H7 (cell line): ENCODE results near the gene CUTC. TPM values are rescaled to one million over a fixed set of nuclear protein-coding genes. Genes with fewer than 3 reads are reported as not detected.

Experiments
- DNase-seq: peaks from one replicate; pipeline ENCODE4 v3.0.0; 2012
- H3K27me3 ChIP-seq: 2 replicates; pipeline ENCODE4 v1.6.0; 2011; ENCODE audit warnings: mild to moderate bottlenecking, low read length; ENCODE audit not compliant: control insufficient read depth, insufficient read depth
- H3K36me3 ChIP-seq: replicated peaks from 2 replicates; pipeline ENCODE4 v1.5.1; 2011; ENCODE audit warnings: low read length; ENCODE audit not compliant: control insufficient read depth, insufficient read depth
- H3K4me3 ChIP-seq: 2 replicates; pipeline ENCODE4 v1.5.1; 2011; ENCODE audit warnings: low read depth, mild to moderate bottlenecking, control low read depth, low read length, moderate library complexity; ENCODE audit not compliant: insufficient read depth
- total RNA-seq: library from RNA; depleted of rRNA; stranded (reverse); fragments of >200 nt; shearing (Covaris generic); gene quantifications from 2 replicates; pipeline ENCODE4 v1.2.3, GENCODE V29; 2014

CUTC gene
- total RNA-seq, 1 experiment from 2014 or later = 29.4 TPM

GRCh38 chr10:99782447-99783286, 50.6 kb downstream of the CUTC start, which contains the start of gene ABCC2:
Gene ABCC2, plus strand, starts transcription at chr10:99782640. Its CDS starts 205 bp downstream, at chr10:99782845.
- H3K4me3 ChIP-seq = no peak within 1 kb of the TSS
- H3K36me3 ChIP-seq = no peaks in the 10 kb centered on the region
- no peaks in the 10 kb centered on the region for H3K27me3 ChIP-seq
- no peak for DNase-seq

- H3K4me3 ChIP-seq = no peak overlapping the region
- no peaks in the 10 kb centered on the region for H3K27me3 ChIP-seq
- H3K36me3 ChIP-seq = no peaks in the 10 kb centered on the region
- DNase-seq = no peak
Observed at GRCh38 chr10:99784016-99784726, 52.1 kb downstream of the CUTC start.

- no peak overlapping the region for H3K4me3 ChIP-seq
Observed at GRCh38 chr10:99784727-99785441, 52.9 kb downstream of the CUTC start.

GRCh38 chr10:99785646-99786045, 53.6 kb downstream of the CUTC start:
- no peak overlapping the region for H3K4me3 ChIP-seq
- no peaks in the 10 kb centered on the region for H3K36me3 ChIP-seq
- peak; percentile 17 for DNase-seq
- H3K27me3 ChIP-seq = no peaks in the 10 kb centered on the region

More at GRCh38 chr10:99784727-99785441, 52.9 kb downstream of the CUTC start:
- DNase-seq = peak; percentile 33
- Histone ChIP-seq H3K36me3 (no peaks in the 10 kb centered on the region), H3K27me3 (no peaks in the 10 kb centered on the region)

GRCh38 chr10:99787311-99787710, 55.3 kb downstream of the CUTC start:
- no peak for DNase-seq
- no peak overlapping the region for H3K4me3 ChIP-seq
- no peaks in the 10 kb centered on the region for H3K36me3 ChIP-seq
- H3K27me3 ChIP-seq = no peaks in the 10 kb centered on the region

- no peaks in the 10 kb centered on the region for H3K27me3 ChIP-seq
- H3K4me3 ChIP-seq = no peak overlapping the region
- no peaks in the 10 kb centered on the region for H3K36me3 ChIP-seq
- DNase-seq = no peak
Observed at GRCh38 chr10:99787782-99788445, 55.9 kb downstream of the CUTC start.

GRCh38 chr10:99788598-99789256, 56.7 kb downstream of the CUTC start:
- H3K36me3 ChIP-seq = no peaks in the 10 kb centered on the region
- DNase-seq = no peak
- no peaks in the 10 kb centered on the region for H3K27me3 ChIP-seq

GRCh38 chr10:99791831-99792230, 59.8 kb downstream of the CUTC start:
- Histone ChIP-seq H3K36me3 (no peaks in the 10 kb centered on the region), H3K27me3 (no peaks in the 10 kb centered on the region), H3K4me3 (no peak overlapping the region)
- DNase-seq = no peak

More at GRCh38 chr10:99788598-99789256, 56.7 kb downstream of the CUTC start:
- no peak overlapping the region for H3K4me3 ChIP-seq

GRCh38 chr10:99793819-99794218, 61.8 kb downstream of the CUTC start:
- Histone ChIP-seq H3K4me3 (no peak overlapping the region), H3K27me3 (no peaks in the 10 kb centered on the region), H3K36me3 (no peaks in the 10 kb centered on the region)
- DNase-seq = no peak

GRCh38 chr10:99796928-99797327, 64.9 kb downstream of the CUTC start:
- Histone ChIP-seq H3K36me3 (no peaks in the 10 kb centered on the region), H3K4me3 (no peak overlapping the region), H3K27me3 (no peaks in the 10 kb centered on the region)
- no peak for DNase-seq

GRCh38 chr10:99798031-99798430, 66.0 kb downstream of the CUTC start:
- Histone ChIP-seq H3K4me3 (no peak overlapping the region), H3K27me3 (no peaks in the 10 kb centered on the region), H3K36me3 (no peaks in the 10 kb centered on the region)
- no peak for DNase-seq

- Histone ChIP-seq H3K36me3 (no peaks in the 10 kb centered on the region), H3K27me3 (no peaks in the 10 kb centered on the region), H3K4me3 (no peak overlapping the region)
- no peak for DNase-seq
Observed at GRCh38 chr10:99798920-99799319, 66.9 kb downstream of the CUTC start.

GRCh38 chr10:99799613-99800012, 67.6 kb downstream of the CUTC start:
- no peak overlapping the region for H3K4me3 ChIP-seq
- H3K27me3 ChIP-seq = no peaks in the 10 kb centered on the region
- no peak for DNase-seq

GRCh38 chr10:99804471-99804870, 72.4 kb downstream of the CUTC start:
- Histone ChIP-seq H3K27me3 (no peaks in the 10 kb centered on the region), H3K36me3 (no peaks in the 10 kb centered on the region), H3K4me3 (no peak overlapping the region)
- no peak for DNase-seq

More at GRCh38 chr10:99799613-99800012, 67.6 kb downstream of the CUTC start:
- H3K36me3 ChIP-seq = no peaks in the 10 kb centered on the region
